Measurements from ENCODE around the gene C10orf71.

C10orf71 gene, protein sequence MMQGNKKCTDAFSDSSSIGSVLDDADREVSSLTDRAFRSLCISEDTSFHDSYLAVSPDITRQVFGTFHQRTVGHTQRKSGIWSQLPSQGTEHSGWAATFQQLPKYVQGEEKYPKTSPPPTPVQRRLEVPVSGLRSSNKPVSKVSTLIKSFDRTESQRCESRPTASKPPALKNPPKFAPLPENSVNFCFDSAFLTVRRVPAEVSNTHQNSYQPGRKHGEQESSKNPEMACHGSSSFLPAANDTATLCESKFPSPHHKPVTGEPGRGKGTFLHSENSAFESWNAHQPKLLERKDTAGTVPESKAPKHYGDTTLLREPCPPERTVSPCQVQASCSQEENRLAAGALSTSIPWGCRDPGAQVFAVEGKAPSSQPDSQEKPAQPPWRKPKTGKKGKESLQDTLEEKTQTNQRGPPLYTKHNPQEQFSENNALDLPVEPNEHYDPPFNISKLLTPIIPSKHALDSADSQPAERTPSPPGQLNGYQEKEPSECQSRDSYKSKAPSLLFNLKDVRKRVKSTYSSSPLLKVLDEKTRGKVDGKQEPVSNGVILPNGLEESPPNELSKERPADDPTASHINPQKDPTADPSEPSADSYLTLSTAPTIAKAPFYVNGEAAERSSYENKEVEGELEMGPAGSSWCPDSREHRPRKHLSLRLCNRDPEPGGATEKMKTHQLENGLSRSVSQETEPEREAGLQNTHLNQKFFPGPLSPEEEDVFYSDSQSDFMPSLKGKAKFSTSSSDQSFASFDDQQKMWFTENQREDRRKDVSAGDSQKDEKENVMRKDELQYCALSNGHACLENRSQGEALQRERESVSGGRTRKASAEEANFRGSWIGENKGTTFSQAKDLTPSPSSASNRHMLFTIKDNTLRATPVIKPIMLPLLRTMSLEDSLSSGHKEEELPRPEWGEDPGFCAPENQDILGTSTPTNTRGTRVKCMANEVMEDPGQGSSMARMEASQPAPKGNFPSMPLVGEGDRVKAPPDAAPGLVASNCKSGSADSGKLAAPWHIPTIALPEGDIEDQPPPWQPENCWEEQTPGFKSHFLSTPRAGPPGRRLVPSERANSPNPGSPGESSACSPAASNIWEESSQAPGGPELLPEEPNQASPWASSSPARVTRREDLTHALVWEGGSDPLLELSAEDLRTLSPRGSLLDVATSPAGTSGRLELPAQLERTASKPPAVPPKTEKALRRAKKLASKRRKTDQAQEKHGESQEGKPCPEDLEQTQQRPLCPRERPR (N-terminal part only)

GRCh38 chr10:49298983-49299815, at the start of gene C10orf71:
Gene C10orf71 (plus strand): TSS chr10:49299170. CDS start chr10:49322546, 23,376 bp downstream.
- DNase-seq (ENCODE audit: low read depth), result no peak

- no peak for DNase-seq (ENCODE audit: low read depth)
Observed at GRCh38 chr10:49252313-49253034, 46.5 kb upstream of the C10orf71 start.

DNA sequence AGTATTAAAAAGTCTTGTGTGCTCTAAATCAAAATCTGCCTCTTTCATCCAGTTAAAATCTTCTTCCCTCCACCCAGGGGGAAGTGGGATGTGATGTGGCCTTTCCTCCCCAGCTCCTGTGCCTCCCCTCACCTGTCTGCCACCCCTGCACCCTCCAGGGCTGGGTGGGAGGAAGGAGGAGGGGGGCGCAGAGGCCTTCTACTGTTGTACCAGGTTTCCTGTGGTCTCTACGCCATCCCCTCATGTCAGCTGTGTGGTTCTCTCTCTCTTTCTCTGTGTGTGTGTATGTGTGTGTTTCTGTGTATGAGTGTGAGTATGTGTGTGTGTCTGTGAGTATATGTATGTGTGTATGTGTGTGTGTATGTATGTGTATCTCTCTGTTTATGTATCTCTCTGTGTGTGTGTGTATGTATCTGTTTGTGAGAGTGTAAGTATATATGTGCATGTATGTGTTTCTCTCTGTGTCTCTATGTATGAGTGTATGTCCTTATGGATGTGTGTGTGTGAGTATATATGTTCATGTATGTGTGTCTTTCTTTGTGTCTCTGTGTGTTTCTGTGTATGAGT, 45.5 kb upstream of the C10orf71 start:
- DNase-seq (ENCODE audit: low read depth), result no peak

- no peak for DNase-seq (ENCODE audit: low read depth)
Observed at GRCh38 chr10:49254150-49254549, 44.8 kb upstream of the C10orf71 start.

DNA sequence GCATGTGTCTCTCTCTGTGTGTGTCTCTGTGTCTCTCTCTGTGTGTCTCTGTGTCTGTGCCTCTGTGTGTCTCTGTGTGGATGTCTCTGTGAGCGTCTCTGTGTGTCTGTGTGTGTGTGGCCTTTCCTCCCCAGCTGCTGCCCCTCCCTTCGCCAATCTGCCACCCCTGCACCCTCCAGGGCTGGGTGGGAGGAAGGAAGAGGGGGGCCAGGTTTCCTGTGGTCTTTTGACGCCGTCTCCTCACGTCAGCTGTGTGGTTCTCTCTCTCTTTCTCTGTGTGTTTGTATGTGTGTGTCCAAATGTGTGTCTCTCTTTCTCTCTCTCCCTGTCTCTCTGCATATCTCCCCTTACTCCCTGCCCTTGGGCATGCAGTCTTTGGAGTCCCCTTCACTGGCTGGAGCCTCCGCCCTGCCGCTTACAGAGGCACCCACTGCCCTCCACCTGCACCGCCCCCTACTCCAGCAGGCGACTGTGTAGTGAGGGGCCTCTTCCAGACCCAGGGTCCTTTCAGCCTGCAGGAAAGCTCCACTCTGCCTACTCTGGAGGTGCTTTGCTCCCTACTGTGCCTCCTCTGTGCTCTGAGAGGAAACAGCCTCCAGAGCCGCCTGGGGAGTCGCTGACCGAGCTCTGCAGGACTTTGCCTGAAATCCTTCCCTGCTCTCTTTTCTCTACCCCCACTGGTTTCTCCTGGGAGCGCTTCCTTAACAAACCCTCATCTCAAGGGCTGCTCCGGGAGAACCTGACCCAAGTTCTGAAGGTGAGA, 44.2 kb upstream of the C10orf71 start:
- no peak for DNase-seq (ENCODE audit: low read depth)

DNA sequence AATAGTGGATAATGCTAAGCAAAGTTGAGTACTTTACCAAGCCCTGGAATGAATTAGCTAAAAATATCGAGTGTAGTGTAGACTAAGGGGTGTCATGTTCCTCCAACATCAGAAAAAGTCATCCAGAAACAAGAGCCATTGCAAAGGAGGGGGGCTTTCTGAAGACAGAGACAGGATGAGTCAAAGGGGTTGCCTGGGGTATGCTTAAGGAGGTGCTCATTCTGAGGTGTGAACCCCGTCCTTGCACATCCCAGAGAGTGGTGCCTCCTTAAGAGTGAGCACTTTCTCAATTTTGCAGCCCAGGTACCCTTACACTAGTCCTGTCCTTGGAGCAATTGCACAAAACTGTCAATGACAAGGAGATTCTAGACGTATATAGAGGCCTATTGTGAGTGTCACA, 43.1 kb upstream of the C10orf71 start:
- DNase-seq (ENCODE audit: low read depth), result no peak

DNA sequence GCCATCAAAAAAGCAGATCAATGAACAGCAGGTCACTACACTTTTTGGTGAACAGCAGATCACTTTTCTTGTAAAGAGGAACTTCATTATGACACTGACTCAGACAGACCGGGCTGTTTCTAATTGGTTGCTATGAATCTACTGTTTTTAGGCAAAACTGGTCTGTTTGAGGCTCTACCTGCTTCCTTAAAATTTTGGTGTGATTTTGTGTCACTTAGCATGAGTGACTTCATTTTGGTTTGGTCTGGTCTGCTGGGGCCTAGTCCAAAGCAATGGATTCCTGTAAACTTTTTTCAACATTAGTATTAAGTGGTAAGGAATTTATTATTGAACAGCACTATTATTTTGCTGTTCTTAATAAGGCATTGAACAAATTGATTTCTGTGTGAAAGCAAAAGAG, 41.8 kb upstream of the C10orf71 start:
- DNase-seq (ENCODE audit: low read depth), result no peak

DNA sequence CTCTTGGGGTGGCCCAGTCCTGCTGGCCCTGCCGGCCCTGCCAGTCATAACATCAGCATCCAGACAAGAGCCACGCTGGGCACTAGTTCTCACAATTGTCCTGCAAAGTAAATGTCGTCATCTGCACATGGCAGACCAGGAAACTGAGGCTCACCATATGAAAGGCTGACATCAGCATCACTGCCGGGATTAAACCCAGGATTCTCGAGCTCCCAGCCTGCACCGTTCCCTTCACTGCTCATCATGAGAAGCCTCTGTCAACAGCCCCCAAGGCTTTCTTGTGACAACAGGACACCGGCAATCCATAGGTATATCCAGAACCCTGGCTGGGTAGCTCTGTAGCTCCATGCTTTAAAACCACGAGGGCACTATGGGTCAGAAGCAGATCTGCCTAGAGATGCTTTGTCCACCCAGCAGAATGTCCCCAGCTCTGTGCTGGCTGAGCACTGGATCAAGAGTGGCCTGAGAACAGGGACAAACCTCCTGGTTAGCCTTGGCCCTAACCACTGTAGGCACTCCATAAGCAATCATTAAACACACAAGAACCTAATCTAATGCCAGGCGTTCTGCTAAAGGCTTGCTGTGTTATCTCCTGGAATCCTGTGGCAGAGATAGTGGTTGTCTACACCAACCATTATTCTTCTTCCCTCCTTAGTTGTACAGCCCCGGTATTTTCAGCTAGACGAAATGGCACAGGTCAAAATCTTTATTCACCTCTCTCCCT, 41.2 kb upstream of the C10orf71 start:
- no peak for DNase-seq (ENCODE audit: low read depth)

DNA sequence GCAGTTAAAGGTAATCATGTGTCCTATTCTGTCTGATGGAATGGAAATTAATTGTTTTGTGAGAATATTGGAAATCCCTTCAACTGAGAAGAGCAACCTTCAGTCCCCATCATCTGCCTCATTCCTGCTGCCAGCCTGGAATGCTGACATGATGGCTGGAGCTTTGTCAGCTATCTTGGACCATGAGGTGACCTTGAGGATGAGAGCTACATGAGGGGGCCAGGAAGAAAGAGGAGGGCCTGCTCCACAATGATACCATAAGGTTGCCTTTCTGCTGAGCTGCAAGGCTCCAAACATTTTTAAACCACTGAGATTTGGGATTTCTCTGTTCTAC, 40.7 kb upstream of the C10orf71 start:
- DNase-seq (ENCODE audit: low read depth), result no peak

GRCh38 chr10:49260644-49261296, 38.2 kb upstream of the C10orf71 start:
- no peak for DNase-seq (ENCODE audit: low read depth)

GRCh38 chr10:49263591-49263990, 35.4 kb upstream of the C10orf71 start:
- no peak for DNase-seq (ENCODE audit: low read depth)

- DNase-seq (ENCODE audit: low read depth), result no peak
Observed at GRCh38 chr10:49264177-49264677, 34.7 kb upstream of the C10orf71 start.

- no peak for DNase-seq (ENCODE audit: low read depth)
Observed at GRCh38 chr10:49265885-49266284, 33.1 kb upstream of the C10orf71 start.

DNA sequence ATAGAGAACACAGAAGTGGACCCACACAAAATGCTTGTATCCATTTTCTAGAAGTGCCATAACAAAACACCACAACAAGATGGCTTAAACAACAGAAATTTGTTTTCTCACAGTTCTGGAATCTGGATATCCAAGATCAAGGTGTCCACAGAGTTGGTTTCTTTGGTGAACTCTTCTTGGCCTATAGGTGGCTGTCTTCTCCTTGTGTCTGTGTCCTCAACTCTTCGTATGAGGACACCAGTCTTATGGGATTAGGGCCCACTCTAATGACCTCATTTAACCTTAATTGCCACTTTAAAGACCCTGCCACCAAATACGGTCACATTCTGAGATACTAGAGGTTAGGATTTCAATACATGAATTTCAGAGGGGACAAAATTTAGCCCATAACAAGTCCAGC, 30.8 kb upstream of the C10orf71 start:
- DNase-seq (ENCODE audit: low read depth), result no peak

DNA sequence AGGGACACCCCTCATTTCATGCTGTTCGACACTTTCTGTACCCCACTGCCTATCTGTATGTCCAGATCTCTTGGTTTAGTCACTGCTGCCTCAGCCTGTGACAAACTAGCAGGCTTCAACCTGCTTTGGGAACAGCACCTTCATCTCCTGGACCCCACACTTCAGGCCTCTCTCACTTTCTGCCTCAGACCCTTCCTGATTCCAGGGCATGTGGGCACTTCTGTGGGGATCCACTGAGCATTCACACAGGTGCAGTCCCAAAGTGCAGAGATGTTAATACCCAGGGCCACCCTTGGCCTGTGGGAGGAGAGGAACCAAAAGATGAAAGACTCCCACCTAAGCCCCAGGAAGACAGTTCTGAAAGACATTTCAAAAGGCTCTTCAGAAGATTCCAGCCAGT, 29.4 kb upstream of the C10orf71 start:
- DNase-seq (ENCODE audit: low read depth), result no peak

DNA sequence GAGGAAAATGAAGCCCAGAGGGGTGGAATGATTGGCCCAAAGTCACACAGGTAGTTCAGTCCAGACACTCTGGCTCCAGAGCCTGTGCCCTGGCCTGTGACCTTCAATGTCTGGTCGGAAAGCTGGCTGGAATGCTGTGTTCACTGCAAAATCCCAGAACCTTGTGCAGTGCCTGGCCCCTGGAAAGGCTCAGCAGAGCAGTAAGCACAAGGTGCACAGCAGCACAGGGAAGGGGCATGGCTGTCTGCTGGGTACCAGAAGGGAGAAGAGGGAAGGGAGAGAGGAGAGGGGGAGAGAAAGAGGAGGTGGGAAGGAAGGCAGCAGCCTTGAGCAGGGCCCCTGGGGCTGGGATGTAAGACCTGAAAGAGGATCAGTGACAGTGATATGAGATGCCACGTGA, 28.4 kb upstream of the C10orf71 start:
- DNase-seq (ENCODE audit: low read depth), result no peak

- DNase-seq (ENCODE audit: low read depth), result no peak
Observed at GRCh38 chr10:49271346-49271745, 27.6 kb upstream of the C10orf71 start.
